ENCODE results near the gene PADI2. TPM values are rescaled to one million over a fixed set of nuclear protein-coding genes. Genes with fewer than 3 reads are reported as not detected.

PADI2 gene
- total and polyA plus RNA-seq, 9 of the 15 experiments (the other 6 are each of a cell fraction or from before 2014, with no cell fraction given) = 0.01 to 0.11 (median 0.01) TPM; not detected in 5

DNA sequence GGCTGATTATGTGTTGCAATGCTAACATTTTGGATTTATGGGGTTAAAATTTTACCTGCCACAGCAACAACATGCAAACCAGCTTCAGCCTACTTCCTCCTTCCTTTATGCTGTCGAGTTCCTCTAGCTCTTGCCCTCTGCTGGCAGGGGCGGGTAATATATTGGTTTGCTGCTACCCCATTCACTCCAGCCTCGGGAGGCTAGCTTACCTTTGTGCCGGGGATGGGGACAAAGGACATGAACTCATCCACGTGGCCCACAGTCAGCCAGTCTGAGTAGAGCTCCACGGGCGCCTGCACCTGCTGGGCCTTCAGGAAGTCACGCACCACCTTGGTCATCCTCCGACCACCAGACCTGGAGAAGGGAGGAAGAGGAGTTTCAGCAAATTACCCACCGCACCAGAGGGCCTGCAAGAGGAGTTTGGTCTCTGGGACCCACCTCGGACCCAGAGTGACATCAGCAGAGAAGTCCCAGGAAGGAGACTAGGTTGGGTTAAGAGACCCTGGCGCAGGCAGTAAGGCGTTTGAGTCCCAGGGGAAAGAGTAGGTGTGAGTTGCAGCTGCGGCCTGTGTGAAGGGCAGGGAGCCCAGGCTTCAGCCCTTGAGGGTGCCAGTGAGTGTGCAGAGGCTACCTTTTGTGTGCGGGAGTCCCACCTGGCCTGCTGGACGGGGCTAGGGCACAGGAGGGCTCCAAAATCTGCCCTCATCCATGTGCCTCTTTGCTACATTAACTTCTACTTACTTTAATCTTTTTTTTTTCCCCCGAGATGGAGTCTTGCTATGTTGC lies 43.6 kb downstream of the PADI2 start (continued):
- TF ChIP-seq GABPB1 (CRISPR knock-in tag; IDR thresholded peaks at IDR 0.05) (peak; percentile 98), OTX1 (CRISPR knock-in tag; IDR thresholded peaks at IDR 0.05) (no peak)

- WGBS (ENCODE audit: insufficient coverage, low coverage, missing lambda C conversion rate) = 5% methylated on average over 6 of the region's 6 CpGs
- ChIA-PET POLR2A (interaction anchor here (0.5 to 1.2 kb wide), 4 partner anchors 12 to 450 kb away, joined by 3 to 5 read pairs (median 4); no protein-coding TSS in a partner anchor), CTCF (ENCODE audit: low intra/inter-chr PET ratio) (no interaction called here)
- no peaks in the 10 kb centered on the region for H3K36me3 ChIP-seq (ENCODE audit: control insufficient read depth, insufficient read depth, low read length)
- no peaks in the 10 kb centered on the region; the same call in 1 of the 2 replicates for H4K20me1 ChIP-seq (replicated peaks; ENCODE audit: control insufficient read depth, insufficient read depth, low read length)
- no peak overlapping the region for H3K27ac ChIP-seq (ENCODE audit: extremely low read depth, low read depth, low read length)
- no peaks in the 10 kb centered on the region for H3K79me2 ChIP-seq (ENCODE audit: control insufficient read depth, insufficient read depth, low read length)
- ATAC-seq = 0 out of 3 replicates have a peak, but pooled peaks have one; percentile 34
- no peak for FAIRE-seq
- peaks cover 0 to 3% of the 10 kb centered on the region in 2 experiments; a peak in 1 of 5 replicates for H3K4me1 ChIP-seq (replicated peaks in 1 of 2; ENCODE audit: control insufficient read depth in 2 of 2, insufficient read depth in 2 of 2, low read length in 2 of 2)
- H3K4me3 ChIP-seq = no peak overlapping the region
- intact Hi-C loops (cut with micrococcal nuclease) = no loop called here
- H3K9me3 ChIP-seq (replicated peaks; ENCODE audit: control insufficient read depth, insufficient read depth, low read depth, low read length) = no peaks in the 10 kb centered on the region
- no peak overlapping the region for H2AFZ ChIP-seq (ENCODE audit: low read depth, low read length)
- peak; percentile 93 for TF ChIP-seq ZBTB17 (CRISPR knock-in tag; IDR thresholded peaks at IDR 0.05)
- TF ChIP-seq, protein P1, sequence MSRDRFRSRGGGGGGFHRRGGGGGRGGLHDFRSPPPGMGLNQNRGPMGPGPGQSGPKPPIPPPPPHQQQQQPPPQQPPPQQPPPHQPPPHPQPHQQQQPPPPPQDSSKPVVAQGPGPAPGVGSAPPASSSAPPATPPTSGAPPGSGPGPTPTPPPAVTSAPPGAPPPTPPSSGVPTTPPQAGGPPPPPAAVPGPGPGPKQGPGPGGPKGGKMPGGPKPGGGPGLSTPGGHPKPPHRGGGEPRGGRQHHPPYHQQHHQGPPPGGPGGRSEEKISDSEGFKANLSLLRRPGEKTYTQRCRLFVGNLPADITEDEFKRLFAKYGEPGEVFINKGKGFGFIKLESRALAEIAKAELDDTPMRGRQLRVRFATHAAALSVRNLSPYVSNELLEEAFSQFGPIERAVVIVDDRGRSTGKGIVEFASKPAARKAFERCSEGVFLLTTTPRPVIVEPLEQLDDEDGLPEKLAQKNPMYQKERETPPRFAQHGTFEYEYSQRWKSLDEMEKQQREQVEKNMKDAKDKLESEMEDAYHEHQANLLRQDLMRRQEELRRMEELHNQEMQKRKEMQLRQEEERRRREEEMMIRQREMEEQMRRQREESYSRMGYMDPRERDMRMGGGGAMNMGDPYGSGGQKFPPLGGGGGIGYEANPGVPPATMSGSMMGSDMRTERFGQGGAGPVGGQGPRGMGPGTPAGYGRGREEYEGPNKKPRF (IDR thresholded peaks at IDR 0.05; ENCODE audit: low read depth, low read length) = no peak
- peak; percentile 98 for TF ChIP-seq ZKSCAN1 (IDR thresholded peaks at IDR 0.05; ENCODE audit: low read depth, low read length)
- TF ChIP-seq MLLT1 (IDR thresholded peaks at IDR 0.05) = peak in 1 of 2 experiments; percentile 70; a peak in 1 of 4 replicates
- no peak overlapping the region for H3K9ac ChIP-seq (ENCODE audit: insufficient read depth in 1 of 2, low read depth in 2 of 2, low read length in 2 of 2)
- no peak overlapping the region for H3K4me2 ChIP-seq (ENCODE audit: insufficient read depth, low read length)
- in situ Hi-C loops (cut with MboI) = no loop called here
- H3K27me3 ChIP-seq (ENCODE audit: control insufficient read depth in 2 of 2, insufficient read depth in 2 of 2, low read length in 2 of 2) = peaks cover 41 to 64% of the 10 kb centered on the region in 2 experiments
- no peak for DNase-seq (ENCODE audit: extremely low read depth in 1 of 4, low spot score in 3 of 4)
- BruUV-seq (replicated peaks) = no TSS peak
- no peaks in the 10 kb centered on the region for H3K9me1 ChIP-seq (ENCODE audit: control insufficient read depth, insufficient read depth, low read length)
Observed at GRCh38 chr1:17071794-17072193, 47.5 kb downstream of the PADI2 start.
